Type B pancreatic cell (in vitro differentiated cells): ENCODE data around the gene GOLGB1. TPM values are rescaled to one million over a fixed set of nuclear protein-coding genes. Genes with fewer than 3 reads are reported as not detected.

Source experiments
- DNase-seq: peaks from one replicate; pipeline ENCODE4 v3.0.0; 2021; ENCODE audit warnings: mixed read lengths; ENCODE audit not compliant: unreplicated experiment; ENCODE audit errors: extremely low spot score
- H3K27ac Mint-ChIP-seq: 2 replicates; pipeline ENCODE4 v1.8.0; 2021; ENCODE audit warnings: mild to moderate bottlenecking, mixed read lengths
- H3K27me3 Mint-ChIP-seq: 2 replicates; pipeline ENCODE4 v1.8.0; 2021; ENCODE audit warnings: mixed read lengths
- H3K36me3 Mint-ChIP-seq: 2 replicates; pipeline ENCODE4 v1.8.0; 2021; ENCODE audit warnings: mixed read lengths
- H3K4me1 Mint-ChIP-seq: one replicate; pipeline ENCODE4 v1.8.0; 2021; ENCODE audit warnings: mixed read lengths; ENCODE audit not compliant: unreplicated experiment
- H3K4me3 Mint-ChIP-seq: 2 replicates; pipeline ENCODE4 v1.8.0; 2021; ENCODE audit warnings: mild to moderate bottlenecking, mixed read lengths
- H3K9me3 Mint-ChIP-seq: 2 replicates; pipeline ENCODE4 v1.8.0; 2021; ENCODE audit warnings: mixed read lengths
- CTCF ChIP-seq: fragments of 200-600 bp; sonication (generic); conservative IDR thresholded peaks from 2 replicates; pipeline ENCODE4 v1.5.0; 2021; ENCODE audit warnings: antibody characterized with exemption, mild to moderate bottlenecking
- total RNA-seq: library from RNA; stranded (reverse); gene quantifications from 2 replicates; pipeline ENCODE4 v1.2.1, GENCODE V29; 2021; ENCODE audit warnings: low replicate concordance

Gene GOLGB1
- total RNA-seq, 1 donor from 2014 or later = 49.9 TPM

DNA sequence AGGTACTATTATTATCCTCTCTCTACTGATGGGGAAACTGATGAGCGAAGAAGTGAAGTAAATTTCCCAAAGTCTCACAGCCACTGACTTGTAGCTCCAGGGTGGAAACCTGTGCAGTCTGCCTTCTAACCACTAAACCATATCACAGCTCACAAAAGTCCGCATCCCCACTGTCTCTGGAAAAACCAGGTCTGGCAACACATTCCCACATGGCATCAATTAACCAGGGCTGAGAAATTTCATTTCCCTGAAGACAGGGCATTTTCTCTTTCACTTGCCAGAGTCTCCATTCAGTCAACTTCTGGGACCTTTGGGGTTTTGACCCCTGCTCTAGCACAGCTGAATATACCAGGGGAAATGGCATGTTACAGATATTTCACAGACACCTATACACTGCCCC is 129.8 kb downstream of the GOLGB1 start:
- no peaks in the 10 kb centered on the region for H3K9me3 Mint-ChIP-seq
- TF ChIP-seq CTCF = no peak
- H3K27me3 Mint-ChIP-seq = peaks cover 4% of the 10 kb centered on the region
- no peak for DNase-seq
- no peaks in the 10 kb centered on the region for H3K4me1 Mint-ChIP-seq
- no peak overlapping the region for H3K4me3 Mint-ChIP-seq
- no peaks in the 10 kb centered on the region for H3K36me3 Mint-ChIP-seq
- H3K27ac Mint-ChIP-seq = no peak overlapping the region

Other genes with a start within 250 kb of the GOLGB1 start
- 6.2 and 12.2 TPM in 2 replicates for gene POLQ, start 203.8 kb downstream of the GOLGB1 start, total RNA-seq
- gene ARGFX, start 181.8 kb downstream of the GOLGB1 start, total RNA-seq = not detected in 2 replicates
- not detected in 2 replicates for gene FBXO40, start 156.4 kb downstream of the GOLGB1 start, total RNA-seq
- gene HCLS1, start 88.8 kb downstream of the GOLGB1 start, total RNA-seq = 5.9 and 6.0 TPM in 2 replicates
- gene IQCB1, start 85.3 kb upstream of the GOLGB1 start, total RNA-seq = 31.2 and 31.6 TPM in 2 replicates
- gene EAF2, start 85.5 kb upstream of the GOLGB1 start, total RNA-seq = 3.7 and 9.1 TPM in 2 replicates
- gene SLC15A2, start 144.7 kb upstream of the GOLGB1 start, total RNA-seq = 3.4 and 4.9 TPM in 2 replicates